HG02884 (cell line): ENCODE results near the gene LSM5.

Experiments used
- ATAC-seq: cut with Tn5 transposase; IDR thresholded peaks from one replicate; pipeline ENCODE4 v1.9.1; 2021; ENCODE audit warnings: mild to moderate bottlenecking, moderate library complexity; ENCODE audit not compliant: unreplicated experiment

LSM5 gene

DNA sequence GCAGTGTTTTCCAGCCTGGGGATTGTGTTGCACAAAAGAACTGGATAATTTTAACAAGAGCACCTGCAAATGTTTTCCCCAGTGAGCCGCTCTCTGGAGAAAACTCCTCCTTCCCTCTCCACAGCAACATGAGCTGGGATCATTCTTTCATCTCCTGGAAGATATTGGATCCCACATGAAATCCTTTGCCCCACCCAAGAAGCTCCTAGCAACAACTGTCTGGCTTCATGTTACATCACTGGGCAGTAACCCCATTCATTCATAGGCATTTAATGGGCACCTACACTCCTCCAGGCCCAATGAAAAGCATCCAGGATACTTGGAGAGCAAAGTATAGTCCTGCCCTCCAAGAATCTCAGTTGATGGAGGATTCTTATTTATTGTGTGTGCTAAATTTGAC lies 27.2 kb downstream of the LSM5 start:
- ATAC-seq: no peak

DNA sequence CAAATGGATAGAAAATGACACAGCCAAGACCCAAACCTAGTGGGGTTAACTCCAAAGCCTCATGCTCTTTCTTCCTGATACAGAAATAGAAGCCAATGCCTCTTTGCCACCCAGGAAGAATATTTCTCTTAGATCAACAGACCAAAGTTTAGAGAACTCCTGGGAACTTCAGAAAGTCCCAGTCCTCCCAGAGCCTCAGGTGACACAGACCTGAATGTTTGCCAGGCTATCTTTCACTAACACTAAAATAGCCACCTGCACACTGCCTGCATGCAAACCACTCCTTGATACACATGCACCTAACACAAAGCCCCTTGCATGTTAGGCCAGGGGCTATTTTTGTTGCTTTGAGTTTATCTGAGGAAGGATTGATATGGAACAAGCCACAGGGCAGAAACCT lies 27.7 kb downstream of the LSM5 start:
- no peak for ATAC-seq

DNA sequence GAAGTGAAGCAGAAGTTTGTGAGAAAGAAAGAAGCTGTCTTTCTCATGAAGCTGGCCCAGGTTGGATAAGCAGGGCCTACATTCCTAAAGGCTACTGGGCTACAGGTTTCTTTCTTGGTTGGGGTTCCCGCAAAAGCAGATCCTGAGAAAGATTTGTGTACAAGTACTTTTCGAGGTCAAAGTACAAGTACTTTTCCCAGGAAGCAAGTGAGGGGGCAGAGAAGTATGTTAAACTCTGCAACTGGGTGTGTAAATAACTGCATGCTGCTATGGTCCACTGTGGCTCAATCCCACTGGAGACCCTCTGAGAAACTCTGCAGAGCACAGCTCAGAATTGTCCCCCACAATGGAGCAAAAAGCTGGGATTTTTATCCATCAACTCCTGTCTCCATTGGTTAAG lies 28.7 kb downstream of the LSM5 start:
- no peak for ATAC-seq

DNA sequence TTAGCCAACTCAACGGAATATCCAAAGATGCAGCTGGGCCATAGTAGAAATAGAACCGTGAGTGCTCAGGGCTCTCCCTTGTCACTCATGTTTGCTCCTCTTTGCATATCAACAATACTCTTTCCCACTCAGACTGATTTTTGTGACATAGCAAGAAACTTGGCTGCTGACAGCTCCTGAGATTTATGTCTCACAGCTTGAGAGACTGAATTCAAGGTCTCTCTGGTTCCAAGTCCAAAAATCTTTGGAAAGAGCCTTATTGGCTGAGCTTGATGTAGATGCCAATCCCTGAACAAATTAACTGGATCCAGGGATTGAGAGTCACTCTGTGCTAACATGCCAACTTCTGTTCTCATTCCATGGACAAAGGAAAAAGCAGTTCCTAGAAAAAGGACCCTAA lies 30.4 kb downstream of the LSM5 start:
- no peak for ATAC-seq

DNA sequence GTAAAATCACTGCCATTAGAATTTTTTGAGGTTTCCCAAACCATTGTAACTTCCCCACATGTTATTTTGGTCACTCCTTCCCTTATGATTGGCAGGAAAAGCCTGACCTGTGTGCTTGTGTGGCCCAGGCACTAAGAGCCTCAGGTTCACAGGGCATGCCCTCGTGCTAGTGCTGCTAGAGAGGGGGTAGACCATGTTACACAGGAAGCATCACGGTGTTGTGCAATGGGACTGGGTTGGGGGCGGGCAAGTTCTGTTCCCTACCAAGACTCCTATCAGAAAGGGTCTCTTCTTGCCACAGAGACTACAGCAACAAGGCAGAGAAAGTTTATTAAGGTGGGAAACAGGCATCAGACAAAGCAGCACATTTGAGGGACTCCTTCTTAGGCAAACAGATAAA lies 32.2 kb downstream of the LSM5 start:
- no peak for ATAC-seq

DNA sequence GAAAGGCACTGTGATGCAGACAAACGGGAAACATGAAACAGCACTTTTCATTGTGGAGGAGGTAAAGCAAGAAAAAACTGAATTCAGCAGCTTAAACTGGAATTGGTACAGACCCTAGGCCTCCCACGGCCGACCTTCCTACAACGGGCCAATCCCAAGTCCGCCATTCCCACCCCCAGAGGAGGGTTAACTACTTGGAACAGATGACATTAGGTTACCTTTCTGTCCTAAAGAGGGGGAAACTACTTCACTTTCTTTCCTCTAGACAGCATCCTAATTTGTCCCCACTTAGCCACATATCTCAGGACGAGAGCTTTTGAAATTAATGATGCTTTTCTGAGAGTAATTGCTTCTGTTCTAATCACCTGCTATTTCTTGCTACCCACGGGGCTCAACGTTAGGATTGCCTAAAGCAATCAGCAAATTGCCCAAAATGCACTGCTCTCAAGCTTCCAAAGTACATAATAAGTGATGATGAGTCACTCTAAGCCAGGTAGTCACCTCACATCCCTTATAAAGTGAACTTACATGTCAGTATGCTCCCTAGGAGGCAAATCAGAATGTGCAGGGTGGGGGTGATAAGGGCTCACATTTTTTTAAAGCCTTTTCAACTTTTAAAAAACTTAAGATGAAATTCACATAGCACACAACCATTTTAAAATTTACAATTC lies 36.7 kb downstream of the LSM5 start:
- no peak for ATAC-seq

DNA sequence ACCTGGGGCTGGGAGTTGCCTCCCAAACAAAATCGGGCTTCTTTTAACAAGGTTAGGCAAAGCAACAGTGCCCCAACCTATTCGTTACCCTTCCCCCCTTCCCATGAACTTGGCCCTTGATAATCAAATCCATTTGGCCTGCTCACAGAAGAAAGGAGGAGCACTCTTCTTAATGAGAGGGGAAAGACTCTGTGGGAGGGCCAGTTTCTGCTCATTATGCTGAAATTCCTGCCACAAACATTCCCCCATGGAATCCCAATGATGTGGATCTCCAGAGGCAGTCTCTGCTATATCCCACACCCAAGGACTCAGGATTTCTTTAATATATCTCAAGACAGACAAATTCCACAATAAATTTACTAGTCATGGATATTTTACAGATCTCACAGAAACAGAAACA lies 43.0 kb downstream of the LSM5 start:
- no peak for ATAC-seq

DNA sequence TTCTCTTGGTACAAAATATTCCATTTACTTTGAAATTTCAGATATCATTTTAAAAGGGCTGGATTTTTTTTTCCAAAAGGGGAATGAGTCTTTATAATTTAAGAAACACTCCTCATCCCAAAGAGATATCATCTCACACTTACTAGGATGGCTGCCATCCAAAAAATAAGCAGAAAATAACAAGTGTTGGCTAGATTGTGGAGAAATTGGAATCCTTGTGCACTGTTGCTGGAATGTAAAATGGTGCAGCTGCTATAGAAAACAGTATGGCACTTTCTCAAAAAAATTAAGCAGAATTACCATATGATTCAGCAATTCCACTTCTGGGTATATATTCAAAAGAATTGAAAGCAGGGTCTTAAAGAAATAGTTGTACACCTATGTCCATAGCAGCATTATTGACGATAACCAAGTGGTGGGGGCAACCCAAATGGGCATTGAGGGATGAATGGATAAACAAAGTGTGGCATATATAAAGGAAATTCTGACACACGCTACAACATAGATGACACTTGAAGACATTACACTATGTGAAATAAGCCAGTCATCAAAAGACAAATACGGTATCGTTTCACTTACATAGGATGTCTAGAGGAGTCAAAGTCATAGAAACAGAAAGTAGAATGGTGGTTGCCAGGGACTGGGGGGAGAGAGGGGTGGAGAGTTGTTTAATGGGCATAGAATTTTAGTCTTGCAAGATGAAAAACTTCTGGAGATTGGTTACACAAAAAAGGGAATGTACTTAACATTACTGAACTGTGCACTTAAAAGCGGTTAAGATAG lies 53.8 kb downstream of the LSM5 start:
- ATAC-seq: no peak
